Measurements from ENCODE around the gene FCMR. TPM values are rescaled to one million over a fixed set of nuclear protein-coding genes. Genes with fewer than 3 reads are reported as not detected.

Gene FCMR
- total and polyA plus RNA-seq, 2 experiments from 2014 or later: not detected

DNA sequence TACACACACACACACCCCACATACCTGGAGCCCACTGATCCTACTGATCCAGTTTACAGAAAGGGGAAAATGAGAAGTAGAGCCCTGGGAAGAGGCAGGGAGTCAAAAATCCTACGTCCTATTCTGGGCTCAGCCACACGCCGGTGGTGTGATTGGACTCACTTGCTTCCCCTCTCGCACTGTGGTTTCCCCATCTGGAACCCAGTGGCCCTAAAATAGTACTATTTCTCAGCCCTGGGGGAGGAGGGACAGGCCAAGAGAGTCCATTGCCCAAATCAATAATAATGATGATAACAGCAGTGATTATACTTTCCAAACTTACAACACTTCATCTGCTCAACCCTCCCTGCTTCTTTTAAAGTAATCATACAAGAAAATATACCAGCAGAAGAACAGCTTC is 27.5 kb upstream of the FCMR start:
- DNase-seq (ENCODE audit: low read depth in 1 of 2, low spot score in 1 of 2): no peak
- no peak for TF ChIP-seq CTCF (IDR thresholded peaks at IDR 0.05; ENCODE audit: low read depth, low read length)
- Histone ChIP-seq H3K9me3 (ENCODE audit: low read depth) (no peaks in the 10 kb centered on the region), H3K4me1 (ENCODE audit: low read depth) (peaks cover 1% of the 10 kb centered on the region), H3K27ac (no peak overlapping the region), H3K36me3 (no peaks in the 10 kb centered on the region), H3K4me3 (no peak overlapping the region), H3K27me3 (no peaks in the 10 kb centered on the region)

DNA sequence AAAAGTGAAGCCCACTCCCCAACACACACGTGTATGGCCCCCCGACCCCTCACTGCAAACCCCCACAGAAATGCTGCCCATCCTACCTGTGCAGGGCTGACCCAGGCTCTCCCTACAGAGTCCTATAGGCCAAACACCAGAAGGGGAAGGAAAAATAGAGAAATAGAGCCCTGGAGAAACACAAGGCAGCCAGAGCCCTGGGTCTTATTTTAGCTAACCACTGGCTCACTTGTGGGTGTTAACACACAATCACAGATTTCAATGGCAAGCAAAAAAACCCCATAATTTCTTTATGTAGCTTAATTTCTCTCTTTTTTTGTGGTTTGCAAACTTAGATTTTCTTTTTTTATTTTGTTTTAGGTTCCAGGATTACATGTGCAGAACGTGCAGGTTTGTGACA is 25.5 kb upstream of the FCMR start:
- H3K4me3 ChIP-seq: no peak overlapping the region
- no peaks in the 10 kb centered on the region for H3K27me3 ChIP-seq
- no peaks in the 10 kb centered on the region for H3K36me3 ChIP-seq
- H3K9me3 ChIP-seq (ENCODE audit: low read depth): no peaks in the 10 kb centered on the region
- peaks cover 2% of the 10 kb centered on the region for H3K4me1 ChIP-seq (ENCODE audit: low read depth)
- no peak for TF ChIP-seq CTCF (IDR thresholded peaks at IDR 0.05; ENCODE audit: low read depth, low read length)
- no peak overlapping the region for H3K27ac ChIP-seq
- DNase-seq (ENCODE audit: low read depth in 1 of 2, low spot score in 1 of 2): no peak

DNA sequence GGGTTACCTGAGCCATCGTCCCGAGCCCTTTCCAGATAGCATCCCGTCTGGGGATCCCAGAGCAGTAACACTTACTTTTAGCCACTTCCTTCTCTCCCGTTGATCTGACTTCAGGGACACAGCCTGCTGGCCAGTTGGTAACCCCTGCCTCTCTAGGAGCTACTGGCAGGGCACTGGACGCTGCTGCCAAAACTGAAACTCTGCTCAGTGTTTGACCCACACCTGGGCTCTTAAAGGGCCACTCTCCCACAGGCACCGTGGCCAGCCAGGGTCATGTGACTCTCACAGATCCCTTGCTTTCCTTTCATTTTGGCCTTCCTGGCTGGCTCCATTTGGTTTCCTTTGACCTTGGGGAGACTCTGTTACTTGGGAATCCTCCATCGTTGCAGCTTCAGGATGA is 24.5 kb upstream of the FCMR start, which contains the start of gene PIGR:
TSS of gene PIGR (minus strand) at position 206 of the 400 bp plus-strand sequence. CDS start 5,935 bp downstream, outside the sequence.
- DNase-seq (ENCODE audit: low read depth in 1 of 2, low spot score in 1 of 2): no peak
- Histone ChIP-seq H3K4me3 (no peak within 1 kb of the TSS), H3K4me1 (ENCODE audit: low read depth) (peaks cover 12% of the 10 kb centered on the region), H3K36me3 (no peaks in the 10 kb centered on the region), H3K27ac (no peak within 1 kb of the TSS), H3K27me3 (no peaks in the 10 kb centered on the region), H3K9me3 (ENCODE audit: low read depth) (no peaks in the 10 kb centered on the region)
- no peak for TF ChIP-seq CTCF (IDR thresholded peaks at IDR 0.05; ENCODE audit: low read depth, low read length)

- no peak for DNase-seq (ENCODE audit: low read depth in 1 of 2, low spot score in 1 of 2)
- Histone ChIP-seq H3K4me1 (ENCODE audit: low read depth) (peaks cover 14% of the 10 kb centered on the region), H3K27ac (no peak overlapping the region), H3K27me3 (no peaks in the 10 kb centered on the region), H3K4me3 (no peak overlapping the region), H3K36me3 (no peaks in the 10 kb centered on the region), H3K9me3 (ENCODE audit: low read depth) (no peaks in the 10 kb centered on the region)
- TF ChIP-seq CTCF (IDR thresholded peaks at IDR 0.05; ENCODE audit: low read depth, low read length): no peak
Observed at GRCh38 chr1:206945779-206946178, 24.0 kb upstream of the FCMR start.

DNA sequence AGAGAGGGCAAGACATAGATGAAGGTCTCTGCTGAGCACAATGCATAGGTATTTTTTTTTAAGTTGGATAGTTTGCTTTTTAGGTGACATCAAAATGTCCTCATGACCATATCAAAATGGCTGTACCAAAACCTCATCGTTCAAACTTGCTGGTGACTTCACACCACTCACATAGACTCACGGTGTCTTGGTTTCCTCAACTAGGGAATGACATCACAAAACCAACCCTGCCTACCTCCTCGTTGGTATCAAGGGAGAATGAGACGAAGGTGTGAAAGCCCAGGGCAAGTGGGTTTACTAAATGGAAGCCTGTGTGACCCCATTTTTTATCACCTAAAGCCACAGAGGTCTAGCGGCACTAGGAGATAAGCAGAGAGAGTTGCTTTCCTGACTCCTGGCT is 23.0 kb upstream of the FCMR start:
- DNase-seq (ENCODE audit: low read depth in 1 of 2, low spot score in 1 of 2): no peak
- no peaks in the 10 kb centered on the region for H3K9me3 ChIP-seq (ENCODE audit: low read depth)
- H3K27me3 ChIP-seq: no peaks in the 10 kb centered on the region
- no peaks in the 10 kb centered on the region for H3K36me3 ChIP-seq
- H3K4me3 ChIP-seq: no peak overlapping the region
- no peak overlapping the region for H3K27ac ChIP-seq
- peaks cover 14% of the 10 kb centered on the region for H3K4me1 ChIP-seq (ENCODE audit: low read depth)
- no peak for TF ChIP-seq CTCF (IDR thresholded peaks at IDR 0.05; ENCODE audit: low read depth, low read length)

Data from cardiac muscle cell (in vitro differentiated cells and primary cell).